Measurements from ENCODE around the gene MRPL28.

GRCh38 chr16:375927-376816 is 5.8 kb upstream of the MRPL28 start:
- TF ChIP-seq CTCF (IDR thresholded peaks at IDR 0.05) (no peak), ZFX (IDR thresholded peaks at IDR 0.05; ENCODE audit: borderline replicate concordance) (no peak)
